Regular cardiac myocyte (primary cell): ENCODE data around the gene FSIP1. TPM values are rescaled to one million over a fixed set of nuclear protein-coding genes. Genes with fewer than 3 reads are reported as not detected.

Source experiments
- total RNA-seq: library from RNA; depleted of rRNA; stranded (reverse); fragments of >200 nt; gene quantifications from 2 replicates; pipeline ENCODE4 v1.2.3, GENCODE V29; 2014

Gene FSIP1
- total RNA-seq, result 1.3 and 2.8 TPM in 2 replicates

DNA sequence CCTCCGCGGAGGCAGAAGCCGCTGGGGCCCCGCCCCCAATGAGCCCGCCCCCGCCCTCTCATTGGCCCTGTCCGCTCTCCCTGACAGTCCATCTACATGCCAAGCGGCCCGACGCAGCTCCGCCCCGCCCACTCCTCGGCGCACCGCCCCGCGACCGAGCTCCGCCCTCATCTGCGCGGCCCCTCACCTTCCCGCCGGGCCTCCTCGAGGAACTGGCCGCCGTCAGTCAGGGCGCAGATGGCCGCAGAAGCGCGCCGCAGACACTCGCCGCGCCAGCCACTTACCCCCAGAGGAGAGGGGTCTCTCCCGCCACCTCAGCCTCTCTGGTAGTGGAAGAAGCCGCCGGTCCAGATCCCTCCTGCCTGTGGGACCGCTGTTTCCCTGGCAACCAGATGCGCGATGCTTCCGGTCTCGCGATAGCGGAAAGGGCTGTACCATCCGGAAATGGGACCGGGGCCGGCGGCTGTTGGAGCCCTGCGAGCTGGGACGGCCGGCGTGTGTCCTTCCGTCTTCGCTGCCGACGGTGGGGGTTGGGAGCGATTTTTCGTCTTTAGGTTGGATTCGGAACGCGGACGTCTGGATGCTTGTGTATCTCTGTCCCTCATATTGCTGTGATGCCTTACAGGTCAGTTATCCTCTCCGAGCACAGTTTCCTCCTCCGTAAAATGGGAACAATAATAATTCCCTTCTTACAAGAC, at the start of gene FSIP1:
Gene FSIP1, minus strand, starts transcription at position 401 of the 698 bp plus-strand sequence. CDS start 6,317 bp downstream, outside the sequence.

GRCh38 chr15:39580485-39581241, 202.0 kb downstream of the FSIP1 start, which contains the start of gene THBS1:
Gene THBS1, plus strand, starts transcription at chr15:39581079. Its CDS starts 779 bp downstream, at chr15:39581858.

Other genes with a start within 250 kb of the FSIP1 start
- gene THBS1, start 201.8 kb downstream of the FSIP1 start, total RNA-seq, result 1,847 and 5,888 TPM in 2 replicates
- 136 and 250 TPM in 2 replicates for gene GPR176, start 137.4 kb upstream of the FSIP1 start, total RNA-seq
- gene EIF2AK4, start 151.3 kb upstream of the FSIP1 start, total RNA-seq, result 82.6 and 98.5 TPM in 2 replicates